CD4-positive, alpha-beta T cell treated with Interleukin-6 at 100 ng/mL for 8 hours (primary cell): ENCODE measurements around the gene TMED3.
"Not testable (repeated sequence)": the region's sequence is repeated elsewhere in the genome, so short reads cannot be mapped to it uniquely, and the experiment has no call there.

Experiments used
- DNase-seq: peaks from one replicate; pipeline ENCODE4 v3.0.0-alpha.2; 2020; ENCODE audit warnings: mixed read lengths, low spot score

The TMED3 gene

DNA sequence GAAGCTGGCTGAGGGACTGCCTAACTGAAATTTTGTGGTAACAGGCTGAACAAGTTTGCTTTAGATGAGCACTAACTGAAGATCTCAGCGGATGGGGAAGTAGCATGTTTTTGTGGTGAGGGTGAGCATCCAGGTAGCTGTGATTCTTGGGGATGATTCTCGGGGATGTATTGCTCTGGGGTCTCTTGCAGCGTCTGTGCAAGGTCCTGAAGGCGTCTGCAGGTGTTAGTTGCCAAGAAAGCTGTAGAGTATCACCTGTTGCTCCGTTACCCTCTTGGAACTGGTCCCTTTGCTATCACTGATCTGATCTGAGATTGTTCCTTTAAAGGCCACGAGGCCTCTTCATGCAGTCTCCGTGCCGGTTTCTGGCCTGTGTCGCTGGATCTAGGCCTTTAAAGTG lies 6.0 kb downstream of the TMED3 start:
- no peak for DNase-seq

DNA sequence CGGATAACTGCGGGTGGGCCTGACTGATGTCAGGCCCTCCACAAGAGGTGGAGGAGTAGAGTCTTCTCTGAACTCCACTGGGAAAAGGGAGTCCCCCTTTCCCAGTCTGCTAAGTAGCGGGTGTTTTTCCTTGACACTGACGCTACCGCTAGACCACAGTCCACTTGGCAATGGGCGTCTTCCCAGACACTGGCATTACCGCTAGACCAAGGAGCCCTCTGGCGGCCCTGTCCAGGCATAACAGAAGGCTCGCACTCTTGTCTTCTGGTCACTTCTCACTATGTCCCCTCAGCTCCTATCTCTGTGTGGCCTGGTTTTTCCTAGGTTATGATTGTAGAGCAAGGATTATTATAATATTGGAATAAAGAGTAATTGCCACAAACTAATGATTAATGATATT lies 9.1 kb downstream of the TMED3 start:
- not testable (repeated sequence) for DNase-seq

DNA sequence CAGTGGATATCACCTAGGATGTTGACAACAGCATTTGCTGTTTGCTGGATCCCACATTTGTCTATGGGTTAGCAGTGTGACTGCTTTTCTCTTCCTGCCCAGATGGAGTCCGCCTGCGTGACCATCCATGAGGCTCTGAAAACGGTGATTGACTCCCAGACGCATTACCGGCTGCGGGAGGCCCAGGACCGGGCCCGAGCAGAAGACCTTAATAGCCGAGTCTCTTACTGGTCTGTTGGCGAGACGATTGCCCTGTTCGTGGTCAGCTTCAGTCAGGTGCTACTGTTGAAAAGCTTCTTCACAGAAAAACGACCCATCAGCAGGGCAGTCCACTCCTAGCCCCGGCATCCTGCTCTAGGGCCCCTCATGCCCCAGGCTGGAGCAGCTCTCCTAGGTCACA lies 11.0 kb downstream of the TMED3 start:
- no peak for DNase-seq

DNA sequence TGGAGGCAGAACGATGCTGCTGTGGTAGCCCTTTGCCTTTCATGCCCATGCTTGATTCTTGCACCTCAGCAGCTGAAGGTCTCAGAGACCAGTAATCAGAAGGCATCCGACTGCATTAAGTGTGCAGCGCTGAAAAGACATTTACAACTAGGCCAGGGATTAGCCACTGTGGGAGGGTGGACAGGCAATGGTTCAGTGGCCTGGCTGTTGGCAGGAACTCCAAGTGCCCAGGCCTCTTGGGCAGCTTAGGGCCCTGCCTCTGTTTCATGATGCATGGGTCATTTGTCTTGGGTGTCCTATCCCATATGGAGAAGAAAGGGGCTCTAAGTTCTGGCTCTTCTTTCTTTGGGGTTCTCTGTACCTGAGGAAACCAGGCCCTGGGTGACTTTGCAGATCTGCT lies 11.4 kb downstream of the TMED3 start:
- DNase-seq: no peak

DNA sequence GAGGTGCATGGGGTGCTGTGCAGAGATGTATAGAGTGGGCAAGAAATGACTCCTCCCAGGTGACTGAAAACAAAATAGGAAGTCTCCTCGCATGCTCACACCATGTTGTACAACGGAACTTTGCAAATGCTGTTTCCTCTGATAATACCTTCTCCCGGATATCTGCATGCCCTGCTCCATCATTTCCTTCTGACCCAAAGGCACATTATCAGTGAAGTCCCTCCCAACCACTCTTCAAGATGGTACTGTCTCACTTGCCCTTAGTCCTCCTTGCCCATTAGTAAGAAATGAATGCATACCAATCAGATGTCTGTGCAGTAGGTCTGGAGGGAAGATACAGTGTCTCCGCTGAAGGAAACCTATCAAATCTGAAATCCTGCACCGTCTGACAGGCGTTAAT lies 12.0 kb downstream of the TMED3 start:
- DNase-seq: no peak

DNA sequence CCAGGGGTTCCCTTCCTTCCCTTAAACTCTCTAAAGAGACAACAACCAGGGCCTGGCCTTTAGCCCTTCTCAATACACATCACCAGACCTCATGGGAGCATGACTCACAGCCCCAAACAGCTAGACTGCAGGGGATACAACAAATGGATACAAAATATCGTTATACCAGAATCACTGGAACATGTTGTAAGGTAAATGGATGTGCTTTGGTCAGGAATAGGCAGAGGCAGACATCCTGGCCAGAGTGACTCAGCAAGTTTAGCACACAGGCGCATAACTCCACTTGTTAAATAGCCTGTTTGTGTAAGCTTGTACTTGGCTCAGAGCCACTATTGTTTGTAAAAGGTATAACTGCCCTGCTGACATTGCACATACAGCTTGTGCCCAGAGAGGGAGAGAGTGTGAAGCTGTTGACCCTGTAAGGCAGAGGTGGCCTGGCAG lies 18.3 kb downstream of the TMED3 start:
- DNase-seq: no peak

DNA sequence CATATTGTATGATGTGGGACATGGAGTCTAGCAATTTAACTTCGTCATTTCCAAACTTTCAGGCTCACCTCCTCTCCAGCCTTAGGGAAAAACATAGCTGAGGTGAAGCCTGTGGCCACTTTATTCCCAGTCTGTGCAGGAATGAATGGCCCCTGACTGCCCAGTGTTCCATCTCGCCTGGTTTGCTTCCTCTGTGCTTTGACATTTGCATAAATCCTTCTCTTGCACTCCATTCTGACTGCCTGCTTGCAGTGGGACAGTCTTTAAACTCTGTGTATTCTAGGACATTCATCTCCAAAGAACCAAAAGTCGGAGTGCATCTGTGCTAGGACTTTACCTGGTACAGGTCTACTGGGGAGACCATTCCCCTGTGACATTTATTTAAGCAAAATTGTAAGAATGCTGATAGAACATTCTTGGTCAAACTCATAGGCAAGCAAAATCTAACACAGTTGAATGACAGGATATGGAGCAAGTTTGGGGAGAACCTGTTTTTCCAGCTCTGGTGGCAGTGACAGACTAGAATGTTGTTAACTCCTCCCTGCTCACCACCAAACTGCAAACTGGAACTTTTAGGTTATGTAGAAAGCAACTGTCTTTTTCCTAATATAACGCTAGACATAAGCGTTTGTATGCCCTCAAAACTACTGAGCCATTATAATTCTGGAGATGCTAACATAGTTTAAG lies 22.1 kb downstream of the TMED3 start:
- no peak for DNase-seq

DNA sequence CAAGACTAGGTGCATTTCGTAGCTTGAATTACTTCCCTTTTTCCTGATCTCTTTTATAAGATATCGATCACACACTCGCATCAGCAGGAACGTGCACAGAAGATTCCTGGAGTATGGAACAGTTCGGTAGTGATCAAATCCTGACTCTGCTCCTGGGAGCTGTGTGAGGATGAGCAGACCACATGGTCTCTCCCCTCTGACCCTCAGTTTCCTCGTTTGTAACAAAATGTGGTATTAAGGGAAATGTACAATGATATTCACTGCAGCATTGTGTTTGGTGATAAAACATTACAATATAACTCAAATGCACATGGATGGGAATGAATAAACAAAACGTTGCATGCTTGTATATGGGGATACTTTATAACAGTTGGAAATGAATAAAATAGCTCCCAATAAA lies 26.7 kb downstream of the TMED3 start:
- DNase-seq: no peak

DNA sequence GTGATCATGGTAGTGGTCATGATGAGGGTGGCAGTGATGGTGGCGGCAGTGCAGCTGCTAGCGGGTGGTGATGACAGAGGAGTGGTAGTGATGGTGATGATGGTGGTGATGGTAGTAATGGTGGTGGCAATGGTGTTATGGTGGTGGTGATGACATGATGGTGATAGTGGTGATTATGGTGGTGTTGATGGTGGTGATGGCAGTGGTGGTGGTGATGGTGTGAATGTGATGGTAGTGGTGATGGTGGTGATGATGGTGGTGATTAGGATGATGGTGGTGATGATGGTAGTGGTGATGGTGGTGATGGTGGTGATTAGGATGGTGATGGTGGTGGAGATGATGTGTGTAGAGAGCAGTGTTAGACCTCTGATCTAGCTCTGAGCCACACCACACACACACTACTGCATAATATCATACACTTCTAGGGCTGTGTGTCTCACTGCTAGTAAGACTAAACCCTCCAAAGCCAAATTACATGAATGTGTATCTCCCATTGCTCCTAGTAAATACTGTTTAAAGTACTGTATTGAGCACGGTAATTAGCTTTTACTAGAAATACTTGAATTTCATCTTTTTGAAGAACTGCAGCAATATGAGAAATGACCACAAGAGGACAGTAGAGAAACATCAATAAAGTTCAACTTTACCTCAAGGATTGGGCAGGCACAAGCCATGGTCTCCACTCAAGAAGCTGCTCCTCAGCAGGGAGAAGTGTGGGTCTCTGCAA lies 28.8 kb downstream of the TMED3 start:
- DNase-seq: no peak

DNA sequence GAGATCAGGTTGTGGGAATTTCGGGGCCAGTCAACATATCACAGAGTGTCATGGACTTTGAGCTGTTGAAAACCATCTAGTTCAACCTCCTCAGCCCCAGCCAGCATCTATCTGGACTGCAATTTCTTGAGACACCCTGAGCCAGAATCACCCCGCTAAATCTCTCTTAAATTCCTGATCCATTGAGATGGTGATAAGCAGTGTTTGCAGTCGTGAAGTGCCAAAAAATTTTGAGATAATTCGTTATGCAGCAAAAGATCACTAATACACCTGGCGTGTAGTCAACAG lies 29.3 kb downstream of the TMED3 start:
- no peak for DNase-seq

DNA sequence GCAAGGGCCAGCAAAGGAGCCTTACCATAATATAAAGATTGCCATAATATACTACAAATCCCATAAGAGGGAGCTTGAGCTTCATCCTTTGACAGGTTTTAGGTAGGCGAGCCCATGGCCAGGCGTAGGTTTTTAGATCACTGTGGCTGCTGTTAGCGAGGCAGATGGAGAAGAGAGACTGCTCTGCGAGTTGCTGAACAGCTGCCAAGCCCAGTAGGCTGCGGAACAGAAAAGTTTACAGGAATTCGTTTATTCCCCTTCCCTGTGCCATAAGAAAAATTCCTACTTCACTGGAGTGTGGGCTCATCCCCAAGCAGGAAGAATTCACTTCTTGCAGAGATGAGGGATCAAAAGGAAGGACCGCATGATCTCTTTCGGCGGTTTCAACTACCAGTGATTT lies 30.5 kb downstream of the TMED3 start:
- no peak for DNase-seq

DNA sequence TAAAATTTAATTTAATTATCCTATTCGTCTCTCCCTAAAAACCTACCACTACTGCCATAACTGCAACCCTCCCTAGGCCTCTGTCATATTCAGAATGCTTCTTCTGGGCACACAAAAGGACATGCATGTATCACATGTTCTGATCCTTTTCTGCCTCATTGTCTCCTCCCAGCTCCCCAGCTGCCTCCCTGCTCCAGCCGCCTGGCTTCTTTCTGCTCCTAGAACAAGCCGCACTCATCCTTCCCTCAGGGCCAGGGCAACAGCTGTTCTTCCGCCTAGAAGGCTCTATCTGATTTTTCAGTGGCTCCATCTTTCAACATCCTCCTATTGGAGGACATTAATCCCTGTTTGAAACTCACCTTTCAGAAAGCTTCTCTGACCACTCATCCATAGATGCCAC lies 38.6 kb downstream of the TMED3 start:
- no peak for DNase-seq

DNA sequence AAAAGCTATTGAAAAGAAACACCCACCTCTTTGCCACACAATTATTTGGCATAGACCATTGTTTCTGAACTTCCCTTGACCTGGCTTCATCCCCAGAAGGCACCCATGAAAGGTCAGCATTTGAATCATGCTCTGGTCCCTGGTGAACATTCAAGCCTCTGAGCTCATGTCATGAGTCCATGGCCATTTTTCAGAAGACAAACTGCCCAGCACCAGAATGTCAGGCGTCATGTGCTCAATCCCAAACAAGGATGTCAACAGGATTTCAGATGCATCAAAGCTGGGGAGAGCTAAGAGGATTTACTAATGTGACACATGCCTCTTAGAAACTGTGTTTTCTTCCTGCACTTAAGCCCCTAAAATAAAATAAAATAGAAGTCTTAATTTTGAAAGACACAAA lies 41.3 kb downstream of the TMED3 start:
- DNase-seq: no peak

DNA sequence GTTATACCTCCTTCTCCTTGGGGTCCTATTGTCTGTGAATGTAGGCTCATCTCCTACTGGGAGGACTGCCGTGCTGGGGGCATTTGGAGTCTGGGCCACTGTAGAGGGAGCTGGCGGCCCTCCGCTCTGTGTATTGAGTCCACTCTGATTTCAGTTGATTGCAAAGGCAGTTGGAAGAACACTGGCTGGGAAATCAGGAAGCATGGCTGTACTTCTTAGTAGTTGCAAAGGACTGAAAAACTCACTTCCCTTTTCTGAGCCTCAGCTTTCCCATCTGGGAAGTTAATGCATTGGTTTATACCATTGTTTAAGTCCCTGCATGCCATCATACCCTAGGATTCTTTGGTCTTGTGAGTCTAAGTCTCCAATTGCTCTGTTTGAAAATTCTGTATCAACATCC lies 46.7 kb downstream of the TMED3 start:
- DNase-seq: no peak

DNA sequence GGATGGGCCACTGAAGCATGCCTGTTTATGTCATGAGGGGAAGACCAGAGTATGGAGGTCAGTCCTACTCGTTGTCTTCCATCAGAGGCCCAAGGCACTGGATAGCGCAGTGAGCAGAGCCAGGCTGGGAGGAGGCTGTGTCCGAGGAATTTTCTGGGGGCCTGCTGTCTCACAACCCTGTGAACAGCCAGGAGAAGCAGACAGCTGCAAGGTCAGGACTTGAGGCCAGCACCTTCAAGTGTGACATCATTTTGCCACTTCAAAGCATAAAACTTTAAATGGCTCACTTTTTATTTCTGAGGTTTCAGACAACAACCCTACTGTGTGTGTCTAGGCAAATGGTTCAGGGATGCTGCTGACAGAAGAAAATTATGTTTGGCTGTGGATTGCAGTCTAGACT lies 47.2 kb downstream of the TMED3 start:
- DNase-seq: no peak

DNA sequence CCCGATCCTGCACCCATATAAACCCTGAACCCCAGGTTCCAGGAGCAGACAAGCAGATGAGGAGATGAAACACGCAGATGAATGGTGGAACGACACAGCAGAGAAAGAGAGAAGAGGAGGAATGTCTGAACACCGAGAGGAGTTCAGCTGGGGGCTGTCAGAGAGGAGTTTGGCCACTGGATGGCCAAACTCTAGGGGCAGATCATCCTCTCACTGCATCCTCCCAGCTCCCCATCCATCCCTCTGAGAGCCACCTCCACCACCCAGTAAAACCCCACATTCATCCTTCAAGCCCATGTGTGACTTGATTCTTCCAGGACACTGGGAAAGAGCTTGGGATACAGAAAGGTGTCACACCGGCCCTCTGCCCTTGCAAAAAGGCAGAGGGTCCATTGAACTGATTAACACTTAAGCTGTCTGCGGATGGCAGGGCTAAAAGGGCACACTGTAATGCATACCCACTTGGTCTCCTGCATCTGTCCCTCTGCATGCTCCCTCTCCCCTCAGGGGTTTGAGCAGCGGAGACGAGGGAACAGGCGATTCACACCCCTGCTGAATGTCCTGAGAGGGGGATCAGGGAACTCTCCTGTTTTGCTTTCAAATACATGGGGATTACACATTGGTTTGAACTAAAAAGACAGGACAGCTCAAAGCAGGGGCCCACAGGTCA lies 53.8 kb downstream of the TMED3 start:
- no peak for DNase-seq

DNA sequence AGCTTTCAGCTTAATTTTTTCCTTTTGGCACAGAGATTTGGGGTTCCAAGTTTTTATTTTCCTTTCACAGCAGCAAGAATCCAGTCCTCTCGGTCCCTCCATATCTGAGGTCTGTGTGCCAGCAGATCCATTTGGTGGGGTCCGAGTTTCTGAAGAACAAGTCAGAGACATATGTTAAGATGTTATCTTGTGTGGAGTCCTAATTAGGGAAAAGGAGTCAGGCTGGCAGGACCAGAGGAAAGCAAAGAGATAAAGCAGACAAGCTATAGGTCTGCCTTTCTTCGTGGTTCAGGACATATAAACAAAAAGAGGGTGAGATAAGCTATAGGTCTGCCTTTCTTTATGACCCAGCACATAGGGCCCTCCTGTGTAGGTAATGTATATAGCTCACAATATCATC lies 54.9 kb downstream of the TMED3 start:
- no peak for DNase-seq

DNA sequence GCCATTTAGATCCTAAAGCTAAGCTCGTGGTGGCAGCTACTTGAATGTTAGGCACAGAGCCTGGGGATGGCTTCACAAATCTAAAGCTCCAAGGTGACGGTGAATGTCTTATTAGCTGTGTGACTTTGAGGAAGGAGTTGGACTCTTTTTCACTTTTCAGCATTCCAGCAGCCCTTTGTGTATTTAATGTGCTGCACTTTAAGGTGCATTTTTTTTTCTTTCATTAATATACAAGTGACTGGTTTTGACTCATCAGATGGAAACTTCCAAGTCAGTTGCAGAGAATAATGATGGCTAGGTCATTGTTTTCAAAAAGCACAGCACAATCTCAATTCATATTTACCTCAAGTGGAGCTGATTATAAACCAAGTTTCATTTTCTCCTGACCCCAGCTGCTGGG lies 55.8 kb downstream of the TMED3 start:
- no peak for DNase-seq

DNA sequence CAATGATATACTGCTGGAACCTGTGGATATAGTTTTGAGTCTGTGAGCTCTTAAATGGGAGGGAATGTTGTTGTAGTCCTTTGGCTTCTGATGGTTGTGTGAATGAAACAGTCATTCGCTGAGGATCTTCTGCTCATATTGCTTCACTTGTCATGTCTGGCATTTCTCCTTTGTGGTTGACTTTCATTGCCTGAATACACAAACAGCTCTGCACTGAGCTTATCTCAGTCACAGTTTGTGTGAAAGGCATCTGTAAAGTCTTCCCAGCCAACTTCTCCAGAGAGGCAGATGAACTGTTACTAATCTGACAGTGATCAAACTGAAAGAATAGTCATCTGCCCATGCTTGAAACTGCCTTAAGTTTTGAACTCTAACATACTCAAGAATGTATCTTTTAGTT lies 59.8 kb downstream of the TMED3 start:
- no peak for DNase-seq

DNA sequence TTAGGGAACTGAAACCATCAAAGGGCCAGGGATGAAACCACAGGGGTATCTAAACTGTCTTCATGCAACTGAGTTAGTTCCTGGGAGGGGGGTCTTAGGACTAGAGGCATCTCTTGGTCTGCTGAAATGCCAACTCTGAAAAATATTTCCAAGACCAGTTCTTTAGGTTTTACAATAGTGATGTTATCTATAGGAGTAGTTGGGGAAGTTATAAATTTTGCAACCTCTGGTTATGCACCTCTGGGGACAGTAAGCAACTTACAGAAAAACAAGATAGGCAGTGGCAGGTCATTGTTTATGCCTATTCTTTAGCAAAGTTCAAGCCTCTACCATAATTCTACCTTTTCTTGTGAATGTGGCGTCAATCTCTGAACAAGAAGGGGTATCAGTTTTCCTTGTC lies 60.7 kb downstream of the TMED3 start:
- DNase-seq: no peak

DNA sequence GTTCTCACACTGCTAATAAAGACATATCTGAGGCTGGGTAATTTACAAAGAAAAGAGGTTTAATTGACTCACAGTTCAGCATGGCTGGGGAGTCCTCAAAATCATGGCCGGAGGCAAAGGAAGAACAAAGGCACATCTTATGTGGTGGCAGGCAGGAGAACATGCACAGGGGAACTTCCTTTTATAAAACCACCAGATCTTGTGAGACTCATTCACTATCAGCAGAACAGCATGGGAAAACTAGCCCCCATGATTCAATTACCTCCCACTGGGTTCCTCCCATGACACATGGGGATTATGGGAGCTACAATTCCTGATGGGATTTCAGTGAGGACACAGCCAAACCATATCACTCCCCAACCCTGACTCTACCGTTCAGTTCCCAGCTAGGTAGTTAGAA lies 61.5 kb downstream of the TMED3 start:
- DNase-seq: no peak
